ENCODE measurements around the gene CELF4.

DNA sequence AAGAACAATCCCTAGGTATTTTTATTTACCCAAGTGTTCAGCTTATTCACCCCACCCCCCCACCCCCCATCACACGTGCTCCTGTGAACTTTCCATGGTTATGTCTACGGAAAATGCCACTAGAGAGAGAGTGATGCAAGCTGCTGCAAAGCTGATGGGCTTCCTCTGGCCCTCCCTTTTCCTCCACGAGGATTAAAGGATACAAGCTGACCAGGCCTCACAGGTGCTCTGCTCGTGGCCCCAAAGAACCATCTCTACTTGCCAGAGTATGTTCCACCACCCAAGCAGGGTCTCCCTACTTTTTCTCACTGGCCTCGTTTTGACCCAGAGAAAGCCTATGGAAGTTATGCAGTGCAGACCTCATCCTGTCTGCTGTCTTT, 342.6 kb downstream of the CELF4 start:
- TF ChIP-seq, protein P1, sequence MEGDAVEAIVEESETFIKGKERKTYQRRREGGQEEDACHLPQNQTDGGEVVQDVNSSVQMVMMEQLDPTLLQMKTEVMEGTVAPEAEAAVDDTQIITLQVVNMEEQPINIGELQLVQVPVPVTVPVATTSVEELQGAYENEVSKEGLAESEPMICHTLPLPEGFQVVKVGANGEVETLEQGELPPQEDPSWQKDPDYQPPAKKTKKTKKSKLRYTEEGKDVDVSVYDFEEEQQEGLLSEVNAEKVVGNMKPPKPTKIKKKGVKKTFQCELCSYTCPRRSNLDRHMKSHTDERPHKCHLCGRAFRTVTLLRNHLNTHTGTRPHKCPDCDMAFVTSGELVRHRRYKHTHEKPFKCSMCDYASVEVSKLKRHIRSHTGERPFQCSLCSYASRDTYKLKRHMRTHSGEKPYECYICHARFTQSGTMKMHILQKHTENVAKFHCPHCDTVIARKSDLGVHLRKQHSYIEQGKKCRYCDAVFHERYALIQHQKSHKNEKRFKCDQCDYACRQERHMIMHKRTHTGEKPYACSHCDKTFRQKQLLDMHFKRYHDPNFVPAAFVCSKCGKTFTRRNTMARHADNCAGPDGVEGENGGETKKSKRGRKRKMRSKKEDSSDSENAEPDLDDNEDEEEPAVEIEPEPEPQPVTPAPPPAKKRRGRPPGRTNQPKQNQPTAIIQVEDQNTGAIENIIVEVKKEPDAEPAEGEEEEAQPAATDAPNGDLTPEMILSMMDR (IDR thresholded peaks at IDR 0.05): no peak
- TF ChIP-seq POLR2AphosphoS5 (IDR thresholded peaks at IDR 0.05): no peak
- TF ChIP-seq EP300 (IDR thresholded peaks at IDR 0.05): no peak
